ENCODE results near the gene AZIN2. TPM values are rescaled to one million over a fixed set of nuclear protein-coding genes. Genes with fewer than 3 reads are reported as not detected.
"Not testable (repeated sequence)": the region's sequence is repeated elsewhere in the genome, so short reads cannot be mapped to it uniquely, and the experiment has no call there.

AZIN2 gene
- total RNA-seq, 6 experiments from 2014 or later: 0.62 to 1.2 (median 0.85) TPM

DNA sequence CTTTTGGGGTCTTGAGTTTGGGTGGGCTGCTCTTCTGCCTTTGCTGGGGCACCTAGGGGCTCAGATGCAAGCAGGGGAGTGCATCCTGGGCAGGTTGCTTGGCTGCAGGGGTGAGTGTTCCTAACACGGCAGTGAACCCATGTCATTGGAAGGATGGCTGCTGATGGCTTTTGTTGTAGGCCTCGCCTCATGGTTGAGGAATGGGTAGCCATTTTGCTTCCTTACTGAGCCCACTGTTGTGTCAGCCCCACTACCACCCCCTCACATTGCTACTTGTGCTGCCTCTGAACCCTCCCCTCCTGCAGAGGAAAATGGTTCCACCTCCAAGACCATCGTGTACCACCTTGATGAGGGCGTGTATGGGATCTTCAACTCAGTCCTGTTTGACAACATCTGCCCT is 16.8 kb downstream of the AZIN2 start:
- no peak for TF ChIP-seq POLR2A (IDR thresholded peaks at IDR 0.05)
- TF ChIP-seq, protein P1, sequence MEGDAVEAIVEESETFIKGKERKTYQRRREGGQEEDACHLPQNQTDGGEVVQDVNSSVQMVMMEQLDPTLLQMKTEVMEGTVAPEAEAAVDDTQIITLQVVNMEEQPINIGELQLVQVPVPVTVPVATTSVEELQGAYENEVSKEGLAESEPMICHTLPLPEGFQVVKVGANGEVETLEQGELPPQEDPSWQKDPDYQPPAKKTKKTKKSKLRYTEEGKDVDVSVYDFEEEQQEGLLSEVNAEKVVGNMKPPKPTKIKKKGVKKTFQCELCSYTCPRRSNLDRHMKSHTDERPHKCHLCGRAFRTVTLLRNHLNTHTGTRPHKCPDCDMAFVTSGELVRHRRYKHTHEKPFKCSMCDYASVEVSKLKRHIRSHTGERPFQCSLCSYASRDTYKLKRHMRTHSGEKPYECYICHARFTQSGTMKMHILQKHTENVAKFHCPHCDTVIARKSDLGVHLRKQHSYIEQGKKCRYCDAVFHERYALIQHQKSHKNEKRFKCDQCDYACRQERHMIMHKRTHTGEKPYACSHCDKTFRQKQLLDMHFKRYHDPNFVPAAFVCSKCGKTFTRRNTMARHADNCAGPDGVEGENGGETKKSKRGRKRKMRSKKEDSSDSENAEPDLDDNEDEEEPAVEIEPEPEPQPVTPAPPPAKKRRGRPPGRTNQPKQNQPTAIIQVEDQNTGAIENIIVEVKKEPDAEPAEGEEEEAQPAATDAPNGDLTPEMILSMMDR (IDR thresholded peaks at IDR 0.05): no peak
- 96% methylated on average over 2 of the region's 4 CpGs for WGBS (ENCODE audit: insufficient coverage, low coverage, low lambda C conversion rate, missing lambda C conversion rate)
- Histone ChIP-seq H3K36me3 (no peaks in the 10 kb centered on the region), H3K4me3 (no peak overlapping the region), H3K4me1 (no peaks in the 10 kb centered on the region), H3K27ac (no peak overlapping the region), H3K9me3 (no peaks in the 10 kb centered on the region), H3K27me3 (no peaks in the 10 kb centered on the region)
- ATAC-seq: no peak
- intact Hi-C loops (cut with DNase I): no loop called here
- peak in 1 of 3 donors; percentile 17 for DNase-seq

DNA sequence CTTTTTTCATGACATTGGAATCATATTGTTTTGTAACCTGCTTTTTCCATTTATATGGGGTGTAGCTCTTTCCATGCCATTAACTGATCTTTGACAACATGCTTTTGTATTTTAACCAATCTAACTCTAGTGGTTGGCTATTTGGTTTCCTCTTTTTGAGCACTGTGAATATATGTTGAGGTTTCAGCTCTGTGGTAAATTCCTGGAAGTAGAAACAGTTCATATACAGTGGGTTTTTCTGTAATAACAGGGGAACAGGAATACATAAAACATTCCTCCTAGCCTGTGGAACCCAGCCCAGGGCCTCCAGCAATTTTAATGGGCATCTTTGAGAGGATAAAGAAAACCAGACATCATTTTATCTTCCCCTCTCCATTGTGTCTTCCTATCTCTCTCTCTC is 17.4 kb downstream of the AZIN2 start:
- no peak overlapping the region for H3K4me3 ChIP-seq
- DNase-seq (no peak), ATAC-seq (no peak)
- H3K4me1 ChIP-seq: no peaks in the 10 kb centered on the region
- H3K9me3 ChIP-seq: no peaks in the 10 kb centered on the region
- intact Hi-C loops (cut with DNase I): no loop called here
- H3K27ac ChIP-seq: no peak overlapping the region
- TF ChIP-seq, protein P1 (IDR thresholded peaks at IDR 0.05): no peak
- no peak for TF ChIP-seq POLR2A (IDR thresholded peaks at IDR 0.05)
- no peaks in the 10 kb centered on the region for H3K36me3 ChIP-seq
- H3K27me3 ChIP-seq: no peaks in the 10 kb centered on the region

DNA sequence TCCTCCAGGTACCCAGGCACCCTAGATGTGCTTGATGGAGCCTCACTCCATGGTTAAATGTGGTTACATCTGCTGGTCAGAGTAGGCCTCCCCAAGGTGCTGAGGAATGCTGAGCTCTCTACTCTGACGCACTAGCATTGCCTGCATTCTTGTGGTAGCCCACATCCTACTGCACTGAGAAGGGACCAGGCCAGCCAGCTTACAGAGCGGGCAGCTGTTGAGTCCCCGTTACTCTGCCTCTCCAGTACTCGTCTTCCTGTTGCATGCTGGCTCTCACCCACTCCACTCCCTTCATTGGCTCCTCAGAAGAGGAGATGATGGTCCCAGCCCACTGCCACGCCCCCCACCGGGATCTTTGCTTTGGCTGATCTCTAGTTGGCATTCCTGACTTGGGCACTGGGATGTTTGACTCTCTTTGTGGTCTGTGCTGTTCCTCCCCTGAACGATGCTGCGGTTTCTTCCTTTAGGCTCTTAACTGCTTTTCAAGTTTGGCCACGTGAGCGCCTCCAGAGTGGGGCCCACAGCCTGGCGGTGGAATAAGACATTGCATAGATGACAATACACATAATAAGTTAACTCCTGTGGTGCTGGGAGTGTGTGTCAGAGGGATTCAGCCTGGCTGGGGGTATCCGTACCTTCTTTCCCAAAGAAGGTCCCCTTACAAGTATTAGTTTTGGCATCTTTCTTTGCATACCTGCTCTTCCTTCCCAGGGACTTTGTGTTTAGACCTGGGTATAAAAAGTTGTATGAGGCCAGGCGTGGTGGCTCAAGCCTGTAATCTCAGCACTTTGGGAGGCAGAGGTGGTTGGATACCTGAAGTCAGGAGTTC is 18.6 kb downstream of the AZIN2 start:
- ATAC-seq (peak; percentile 27 to 64 (median 60)), DNase-seq (no peak)
- no peaks in the 10 kb centered on the region for H3K27me3 ChIP-seq
- intact Hi-C loops (cut with DNase I): no loop called here
- WGBS (ENCODE audit: insufficient coverage, low coverage, low lambda C conversion rate, missing lambda C conversion rate): 50% methylated on average over 5 of the region's 13 CpGs
- H3K27ac ChIP-seq: no peak overlapping the region
- TF ChIP-seq POLR2A (IDR thresholded peaks at IDR 0.05): no peak
- TF ChIP-seq, protein P1 (IDR thresholded peaks at IDR 0.05): no peak
- no peaks in the 10 kb centered on the region for H3K9me3 ChIP-seq
- H3K4me3 ChIP-seq: no peak overlapping the region
- H3K4me1 ChIP-seq: no peaks in the 10 kb centered on the region
- no peaks in the 10 kb centered on the region for H3K36me3 ChIP-seq

DNA sequence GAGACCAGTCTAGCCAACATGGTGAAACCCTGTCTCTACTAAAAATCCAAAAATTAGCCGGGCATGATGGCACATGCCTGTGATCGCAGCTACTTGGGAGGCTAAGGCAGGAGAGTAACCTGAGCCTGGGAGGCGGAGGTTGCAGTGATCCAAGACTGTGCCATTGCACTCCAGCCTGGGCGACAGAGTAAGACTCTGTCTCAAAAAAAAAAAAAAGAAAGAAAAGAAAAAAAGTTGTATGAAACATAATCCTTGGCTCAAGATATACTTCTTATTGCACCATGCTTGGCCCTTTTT is 19.1 kb downstream of the AZIN2 start:
- WGBS (ENCODE audit: insufficient coverage, low coverage, low lambda C conversion rate, missing lambda C conversion rate): 100% methylated on average over 1 of the region's 4 CpGs
- H3K9me3 ChIP-seq; H3K4me3 ChIP-seq; intact Hi-C loops (cut with DNase I); H3K36me3 ChIP-seq; ATAC-seq; H3K27me3 ChIP-seq; DNase-seq; H3K4me1 ChIP-seq; H3K27ac ChIP-seq: not testable (repeated sequence)

DNA sequence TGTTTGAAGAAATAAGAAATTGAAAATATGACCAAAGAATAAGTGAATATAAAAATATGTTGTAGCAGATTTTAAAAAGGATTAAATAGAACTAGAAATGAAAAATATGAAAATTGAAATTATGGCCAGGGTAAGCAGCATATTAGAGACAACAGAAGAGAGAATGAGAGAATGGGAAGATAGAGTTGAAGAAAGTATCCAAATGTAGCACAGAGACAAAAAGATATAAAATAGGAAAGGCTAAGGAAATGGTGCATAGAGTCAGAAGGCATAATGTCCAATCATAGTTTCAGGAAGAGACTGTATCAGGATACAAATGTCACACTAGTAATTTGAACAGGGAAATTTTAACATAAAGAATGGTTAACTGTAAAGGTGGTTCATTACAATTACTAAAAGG is 29.5 kb downstream of the AZIN2 start:
- H3K4me1 ChIP-seq: no peaks in the 10 kb centered on the region
- ATAC-seq (no peak), DNase-seq (no peak)
- H3K36me3 ChIP-seq: no peaks in the 10 kb centered on the region
- no peaks in the 10 kb centered on the region for H3K27me3 ChIP-seq
- no peak overlapping the region for H3K27ac ChIP-seq
- H3K4me3 ChIP-seq: no peak overlapping the region
- H3K9me3 ChIP-seq: no peaks in the 10 kb centered on the region
- intact Hi-C loops (cut with DNase I): no loop called here
- no peak for TF ChIP-seq POLR2A (IDR thresholded peaks at IDR 0.05)
- TF ChIP-seq, protein P1 (IDR thresholded peaks at IDR 0.05): no peak

Data from right lobe of liver (tissue), 6 donors.